ENCODE data around the gene DISC1.

DNA sequence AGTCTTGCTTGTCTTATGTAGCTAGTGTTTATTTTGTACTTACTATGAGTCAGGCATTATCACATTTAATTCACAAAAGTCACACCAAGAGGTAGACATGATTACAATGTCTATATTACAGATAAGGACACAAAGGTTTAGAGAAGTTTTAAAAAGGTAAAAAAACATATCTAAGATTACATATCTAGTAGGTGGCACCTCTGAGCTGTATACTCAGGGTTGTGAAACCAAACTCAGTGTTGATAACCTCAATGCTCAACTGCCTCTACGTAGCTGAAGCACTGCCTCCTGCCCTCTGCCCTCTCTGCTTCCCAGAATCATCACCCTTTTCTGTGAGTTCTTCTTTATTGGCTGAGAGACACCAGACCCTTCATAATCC lies 431.3 kb downstream of the DISC1 start:
- TF ChIP-seq, protein P1, sequence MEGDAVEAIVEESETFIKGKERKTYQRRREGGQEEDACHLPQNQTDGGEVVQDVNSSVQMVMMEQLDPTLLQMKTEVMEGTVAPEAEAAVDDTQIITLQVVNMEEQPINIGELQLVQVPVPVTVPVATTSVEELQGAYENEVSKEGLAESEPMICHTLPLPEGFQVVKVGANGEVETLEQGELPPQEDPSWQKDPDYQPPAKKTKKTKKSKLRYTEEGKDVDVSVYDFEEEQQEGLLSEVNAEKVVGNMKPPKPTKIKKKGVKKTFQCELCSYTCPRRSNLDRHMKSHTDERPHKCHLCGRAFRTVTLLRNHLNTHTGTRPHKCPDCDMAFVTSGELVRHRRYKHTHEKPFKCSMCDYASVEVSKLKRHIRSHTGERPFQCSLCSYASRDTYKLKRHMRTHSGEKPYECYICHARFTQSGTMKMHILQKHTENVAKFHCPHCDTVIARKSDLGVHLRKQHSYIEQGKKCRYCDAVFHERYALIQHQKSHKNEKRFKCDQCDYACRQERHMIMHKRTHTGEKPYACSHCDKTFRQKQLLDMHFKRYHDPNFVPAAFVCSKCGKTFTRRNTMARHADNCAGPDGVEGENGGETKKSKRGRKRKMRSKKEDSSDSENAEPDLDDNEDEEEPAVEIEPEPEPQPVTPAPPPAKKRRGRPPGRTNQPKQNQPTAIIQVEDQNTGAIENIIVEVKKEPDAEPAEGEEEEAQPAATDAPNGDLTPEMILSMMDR (IDR thresholded peaks at IDR 0.05; ENCODE audit: low read depth, low read length), result no peak
- TF ChIP-seq EZH2phosphoT487 (IDR thresholded peaks at IDR 0.05; ENCODE audit: low read depth), result no peak
